Activated CD4-positive, alpha-beta memory T cell treated with anti-CD3 and anti-CD28 coated beads, Interleukin-2, amount 10 ng/mL, durations not matched to agents 7 days and 5 days (primary cell): ENCODE data around the gene DNASE1. TPM values are rescaled to one million over a fixed set of nuclear protein-coding genes. Genes with fewer than 3 reads are reported as not detected.
"Not testable (repeated sequence)": the region's sequence is repeated elsewhere in the genome, so short reads cannot be mapped to it uniquely, and the experiment has no call there.

Source experiments
- CTCF ChIA-PET: fragments of 350-600 bp; sonication (Branson Sonifier 250); formaldehyde crosslinking; loops from one replicate; lab custom pipeline; 2021; ENCODE audit warnings: antibody characterized with exemption, inconsistent platforms; lab: Charles Lee
- POLR2A ChIA-PET: fragments of 350-600 bp; sonication (Branson Sonifier 250); formaldehyde crosslinking; loops from one replicate; lab custom pipeline; 2021; ENCODE audit warnings: antibody characterized with exemption; lab: Charles Lee
- DNase-seq: peaks from one replicate; pipeline ENCODE4 v3.0.0-alpha.2; 2020
- H3K27ac Mint-ChIP-seq: one replicate; pipeline ENCODE4 v1.8.0; 2021; ENCODE audit warnings: mild to moderate bottlenecking, mixed read lengths
- H3K27me3 Mint-ChIP-seq: one replicate; pipeline ENCODE4 v1.8.0; 2021; ENCODE audit warnings: mixed read lengths
- H3K36me3 Mint-ChIP-seq: one replicate; pipeline ENCODE4 v1.8.0; 2021; ENCODE audit warnings: low read depth, mixed read lengths
- H3K4me1 Mint-ChIP-seq: one replicate; pipeline ENCODE4 v1.8.0; 2021; ENCODE audit warnings: mixed read lengths
- H3K4me3 Mint-ChIP-seq: one replicate; pipeline ENCODE4 v1.8.0; 2021; ENCODE audit warnings: mild to moderate bottlenecking, mixed read lengths
- H3K9me3 Mint-ChIP-seq: one replicate; pipeline ENCODE4 v1.8.0; 2021; ENCODE audit warnings: mixed read lengths
- total RNA-seq, 2 experiments: library from RNA; stranded (reverse); gene quantifications; one replicate each; pipeline ENCODE4 v1.2.3, GENCODE V29; 2021

DNASE1 gene, protein sequence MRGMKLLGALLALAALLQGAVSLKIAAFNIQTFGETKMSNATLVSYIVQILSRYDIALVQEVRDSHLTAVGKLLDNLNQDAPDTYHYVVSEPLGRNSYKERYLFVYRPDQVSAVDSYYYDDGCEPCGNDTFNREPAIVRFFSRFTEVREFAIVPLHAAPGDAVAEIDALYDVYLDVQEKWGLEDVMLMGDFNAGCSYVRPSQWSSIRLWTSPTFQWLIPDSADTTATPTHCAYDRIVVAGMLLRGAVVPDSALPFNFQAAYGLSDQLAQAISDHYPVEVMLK
- total RNA-seq = 10 to 100 TPM; 32.8 to 35.8 TPM

DNA sequence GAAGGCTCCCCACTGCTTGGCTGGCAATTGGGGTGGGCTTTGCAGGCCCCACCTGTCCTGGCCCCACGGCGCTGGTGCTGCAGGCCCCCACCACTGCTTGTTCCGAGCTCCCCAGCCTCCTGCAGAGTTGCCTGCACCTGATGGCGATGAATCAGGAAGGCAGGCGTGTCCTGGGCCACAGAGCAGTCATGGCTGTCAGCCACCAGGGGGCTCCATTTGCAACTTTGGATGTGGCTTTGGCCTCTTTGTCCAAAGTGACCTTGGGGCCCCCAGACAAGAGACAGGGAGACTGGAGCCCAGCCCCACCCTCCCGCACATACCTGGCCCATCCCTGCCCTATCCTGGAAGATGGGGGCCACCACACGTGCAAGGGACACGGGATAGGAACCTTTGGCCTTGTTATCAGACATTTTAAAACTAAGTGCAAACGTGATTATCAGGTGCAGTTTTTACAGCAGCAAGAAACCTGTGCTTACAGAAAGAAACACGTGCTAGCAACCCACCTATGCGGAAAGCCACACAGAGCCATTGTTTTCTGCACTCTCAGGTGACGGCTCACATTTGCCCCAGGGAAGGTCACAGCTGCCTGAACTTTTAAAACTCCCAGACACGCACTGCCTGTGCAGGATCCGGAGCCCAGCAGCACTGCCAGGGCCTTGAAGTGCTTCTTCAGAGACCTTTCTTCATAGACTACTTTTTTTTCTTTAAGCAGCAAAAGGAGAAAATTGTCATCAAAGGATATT lies at the start of gene DNASE1:
TSS of gene DNASE1 (plus strand) at position 443 of the 743 bp plus-strand sequence. CDS start 683 bp downstream, outside the sequence.
- peaks cover 31% of the 10 kb centered on the region for H3K36me3 Mint-ChIP-seq
- H3K27ac Mint-ChIP-seq = no peak within 1 kb of the TSS
- CTCF ChIA-PET = interaction anchor here (0.7 to 1.3 kb wide), 7 partner anchors 10 to 598 kb away, joined by 3 to 5 read pairs (median 3); no protein-coding TSS in a partner anchor
- no peaks in the 10 kb centered on the region for H3K9me3 Mint-ChIP-seq
- POLR2A ChIA-PET = interaction anchor here (0.9 to 1.0 kb wide), 2 partner anchors 14 to 42 kb away, joined by 3 read pairs; no protein-coding TSS in a partner anchor
- no peak within 1 kb of the TSS for H3K4me3 Mint-ChIP-seq
- H3K27me3 Mint-ChIP-seq = no peaks in the 10 kb centered on the region
- H3K4me1 Mint-ChIP-seq = peaks cover 12% of the 10 kb centered on the region
- peak; percentile 67 for DNase-seq

DNA sequence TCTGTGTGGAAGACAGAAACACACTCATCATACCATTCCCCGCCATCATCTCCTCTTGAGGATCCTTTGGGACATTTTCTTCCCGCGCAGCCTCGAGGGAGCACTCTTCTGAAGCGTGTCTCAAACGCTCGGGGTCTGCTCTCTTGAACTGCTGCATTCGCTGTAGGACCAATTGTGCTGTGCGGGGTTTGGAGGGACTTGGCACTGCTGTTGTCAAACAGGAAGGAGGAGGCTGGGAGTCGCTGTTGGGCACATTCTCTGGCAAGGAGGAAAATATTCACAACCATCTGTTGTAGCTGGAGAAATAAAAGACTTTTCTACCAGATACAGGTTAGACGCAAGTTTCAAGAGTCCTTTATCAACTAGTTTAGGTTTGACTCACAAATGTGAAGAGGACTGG lies 48.0 kb upstream of the DNASE1 start:
- peaks cover 41% of the 10 kb centered on the region for H3K36me3 Mint-ChIP-seq
- CTCF ChIA-PET = no interaction called here
- peaks cover 23% of the 10 kb centered on the region for H3K4me1 Mint-ChIP-seq
- no peak for DNase-seq
- POLR2A ChIA-PET = no interaction called here
- H3K4me3 Mint-ChIP-seq = no peak overlapping the region
- no peak overlapping the region for H3K27ac Mint-ChIP-seq
- no peaks in the 10 kb centered on the region for H3K9me3 Mint-ChIP-seq
- no peaks in the 10 kb centered on the region for H3K27me3 Mint-ChIP-seq

DNA sequence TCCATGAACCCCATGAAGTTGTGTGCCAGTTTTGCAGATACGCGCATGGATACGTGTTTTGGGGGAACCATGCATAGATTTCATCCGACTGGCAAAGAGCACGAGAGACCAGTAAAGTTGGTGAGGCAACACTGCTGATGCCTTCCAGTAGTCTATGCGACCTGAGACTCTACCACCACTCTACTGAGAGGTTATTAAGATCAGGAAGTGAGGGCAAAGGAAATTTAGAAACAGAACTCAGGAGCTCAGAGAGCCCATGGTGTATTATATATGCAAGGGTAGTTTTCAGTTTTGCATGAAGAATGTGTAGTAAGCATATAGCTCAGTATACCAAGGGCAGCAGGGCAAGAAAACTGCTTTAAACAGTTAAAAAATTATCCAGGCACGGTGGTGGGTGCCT lies 47.3 kb upstream of the DNASE1 start:
- H3K27me3 Mint-ChIP-seq = no peaks in the 10 kb centered on the region
- H3K4me3 Mint-ChIP-seq = no peak overlapping the region
- ChIA-PET POLR2A (no interaction called here), CTCF (interaction anchor here (1.2 kb wide), 1 partner anchor 48 kb away, joined by 3 read pairs; no protein-coding TSS in a partner anchor)
- no peak overlapping the region for H3K27ac Mint-ChIP-seq
- peaks cover 40% of the 10 kb centered on the region for H3K36me3 Mint-ChIP-seq
- H3K9me3 Mint-ChIP-seq = no peaks in the 10 kb centered on the region
- peaks cover 28% of the 10 kb centered on the region for H3K4me1 Mint-ChIP-seq
- DNase-seq = no peak

DNA sequence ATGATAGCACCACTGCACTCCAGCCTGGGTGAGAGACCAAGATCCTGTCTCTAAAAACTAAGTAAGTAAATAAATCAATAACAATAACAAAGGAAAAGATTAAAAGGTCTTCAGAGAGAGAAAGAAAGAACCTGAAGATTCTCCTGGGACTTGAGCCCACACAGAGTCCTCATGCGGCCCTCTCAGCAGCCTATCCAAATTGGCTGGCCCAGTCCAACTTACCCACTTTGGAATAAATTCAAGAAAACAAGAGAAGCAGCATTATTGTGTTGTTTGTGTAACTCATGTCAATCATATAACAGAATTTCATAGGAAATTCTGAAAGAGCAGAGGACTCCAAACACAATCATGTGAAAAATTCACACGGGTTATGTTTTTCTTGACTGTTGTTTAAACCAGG lies 46.9 kb upstream of the DNASE1 start:
- CTCF ChIA-PET = interaction anchor here (1.2 kb wide), 1 partner anchor 47 kb away, joined by 3 read pairs; no protein-coding TSS in a partner anchor
- Mint-ChIP-seq H3K36me3 (peaks cover 38% of the 10 kb centered on the region), H3K27ac (no peak overlapping the region), H3K9me3 (no peaks in the 10 kb centered on the region), H3K4me3 (no peak overlapping the region), H3K4me1 (peaks cover 30% of the 10 kb centered on the region), H3K27me3 (no peaks in the 10 kb centered on the region)
- POLR2A ChIA-PET = no interaction called here
- no peak for DNase-seq

DNA sequence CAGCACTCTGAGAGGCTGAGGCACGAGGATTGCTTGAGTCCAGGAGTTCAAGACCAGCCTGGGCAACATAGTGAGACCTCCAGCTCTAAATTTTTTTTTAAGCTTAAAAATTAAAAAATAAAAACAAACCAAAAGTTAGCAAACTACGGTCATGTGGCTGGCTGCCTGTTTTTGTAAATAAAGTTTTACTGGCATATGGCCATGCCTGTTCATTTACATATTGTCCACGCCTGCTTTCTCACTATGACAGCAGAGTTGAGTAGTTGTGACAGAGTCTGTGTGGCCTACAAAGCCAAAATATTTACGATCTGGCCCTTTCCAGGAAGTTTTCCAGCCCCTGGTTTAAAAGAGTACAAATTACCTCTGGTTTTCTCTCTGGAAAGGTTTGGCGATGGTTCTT lies 46.4 kb upstream of the DNASE1 start:
- H3K27ac Mint-ChIP-seq = no peak overlapping the region
- H3K4me3 Mint-ChIP-seq = no peak overlapping the region
- POLR2A ChIA-PET = no interaction called here
- CTCF ChIA-PET = interaction anchor here (1.2 kb wide), 1 partner anchor 47 kb away, joined by 3 read pairs; no protein-coding TSS in a partner anchor
- peaks cover 39% of the 10 kb centered on the region for H3K36me3 Mint-ChIP-seq
- no peak for DNase-seq
- no peaks in the 10 kb centered on the region for H3K9me3 Mint-ChIP-seq
- H3K27me3 Mint-ChIP-seq = no peaks in the 10 kb centered on the region
- peaks cover 34% of the 10 kb centered on the region for H3K4me1 Mint-ChIP-seq

DNA sequence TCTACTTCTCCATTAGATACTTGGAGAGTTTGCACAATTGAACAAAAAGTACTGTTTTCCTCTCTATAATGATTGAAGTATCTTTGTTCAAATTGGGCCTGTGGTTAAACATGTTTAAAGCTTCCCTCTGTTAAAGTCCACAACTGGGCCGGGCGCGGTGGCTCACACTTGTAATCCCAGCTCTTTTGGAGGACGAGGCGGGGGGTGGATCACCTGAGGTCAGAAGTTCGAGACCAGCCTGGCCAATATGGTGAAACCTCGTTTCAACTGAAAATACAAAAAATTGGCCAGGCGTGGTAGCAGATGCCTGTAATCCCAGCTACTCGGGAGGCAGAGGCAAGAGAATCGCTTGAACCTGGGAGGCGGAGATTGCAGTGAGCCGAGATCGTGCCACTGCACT lies 45.5 kb upstream of the DNASE1 start:
- Mint-ChIP-seq H3K36me3 (peaks cover 38% of the 10 kb centered on the region), H3K4me1 (peaks cover 40% of the 10 kb centered on the region)
- H3K4me3 Mint-ChIP-seq, DNase-seq, H3K9me3 Mint-ChIP-seq, H3K27me3 Mint-ChIP-seq, H3K27ac Mint-ChIP-seq, CTCF ChIA-PET: not testable (repeated sequence)
- POLR2A ChIA-PET = interaction anchor here (0.6 kb wide), 1 partner anchor 326 kb away, joined by 3 read pairs; the partner anchor contains the start of gene ZNF263

DNA sequence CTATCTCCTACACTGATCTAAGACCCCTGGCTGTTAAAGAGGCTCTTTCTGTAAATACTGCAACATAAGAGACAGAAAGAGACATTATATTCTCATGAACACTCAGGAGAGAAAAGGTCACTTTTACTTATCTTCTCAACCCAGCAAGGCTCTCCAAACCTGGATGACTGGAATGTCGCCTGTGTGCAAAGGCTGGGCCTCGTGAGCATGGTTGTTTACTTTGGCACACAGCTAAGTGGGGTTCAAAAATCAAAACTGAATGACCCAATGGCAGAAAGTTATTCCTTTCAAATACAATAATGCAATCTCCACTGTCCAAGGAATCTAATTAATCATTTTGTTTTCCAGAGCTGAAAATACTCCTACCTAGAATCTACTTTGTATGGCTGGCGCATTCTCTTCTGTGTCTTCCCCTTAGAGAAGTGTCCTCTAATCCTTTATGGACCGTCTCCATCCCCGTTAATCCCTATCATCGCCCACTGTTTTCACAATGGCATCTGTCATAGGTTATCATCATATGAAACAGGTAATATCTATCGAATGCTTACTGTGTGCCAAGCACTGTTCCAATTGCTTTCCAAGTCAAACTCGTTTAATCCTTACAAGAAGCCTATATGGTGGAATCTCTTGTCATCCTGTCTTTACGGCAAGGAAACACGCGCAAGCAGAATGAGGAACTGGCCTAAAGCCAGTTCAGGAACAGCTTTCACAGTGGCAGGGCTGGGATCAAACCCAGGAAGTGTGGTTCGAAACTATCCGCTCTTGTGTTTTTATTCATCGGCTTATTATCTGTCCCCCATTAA lies 44.4 kb upstream of the DNASE1 start:
- CTCF ChIA-PET = interaction anchor here (0.5 kb wide), 1 partner anchor 12 kb away, joined by 3 read pairs; no protein-coding TSS in a partner anchor
- H3K4me3 Mint-ChIP-seq = peak overlapping the region; percentile 100
- peaks cover 49% of the 10 kb centered on the region for H3K4me1 Mint-ChIP-seq
- POLR2A ChIA-PET = interaction anchor here (1.0 to 1.5 kb wide), 2 partner anchors 12 to 32 kb away, joined by 3 read pairs; no protein-coding TSS in a partner anchor
- H3K27ac Mint-ChIP-seq = peak overlapping the region; percentile 74
- H3K9me3 Mint-ChIP-seq = no peaks in the 10 kb centered on the region
- DNase-seq = no peak
- peaks cover 43% of the 10 kb centered on the region for H3K36me3 Mint-ChIP-seq
- H3K27me3 Mint-ChIP-seq = no peaks in the 10 kb centered on the region

DNA sequence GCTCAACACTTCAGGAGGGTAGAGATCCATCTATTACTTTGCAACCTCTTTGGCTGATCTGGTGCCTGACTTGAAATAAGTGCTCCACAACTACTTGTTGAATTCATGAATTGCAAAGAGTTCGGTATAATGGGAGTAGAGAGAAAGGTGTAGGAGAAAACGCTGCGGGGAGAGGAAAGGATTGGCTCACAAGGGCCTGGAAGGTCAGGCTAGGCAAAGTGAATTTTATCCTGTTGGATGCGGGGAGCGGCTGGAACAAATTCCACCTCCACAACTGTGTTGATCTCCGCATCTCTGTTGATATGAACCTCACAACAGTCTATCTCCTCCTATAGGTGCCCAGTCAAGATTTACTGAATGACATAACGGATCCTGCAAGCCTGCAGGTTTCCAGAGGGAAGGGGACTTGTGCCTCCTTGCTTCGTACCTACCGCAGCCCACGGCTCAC lies 43.8 kb upstream of the DNASE1 start:
- peaks cover 55% of the 10 kb centered on the region for H3K4me1 Mint-ChIP-seq
- peak overlapping the region; percentile 74 for H3K27ac Mint-ChIP-seq

DNA sequence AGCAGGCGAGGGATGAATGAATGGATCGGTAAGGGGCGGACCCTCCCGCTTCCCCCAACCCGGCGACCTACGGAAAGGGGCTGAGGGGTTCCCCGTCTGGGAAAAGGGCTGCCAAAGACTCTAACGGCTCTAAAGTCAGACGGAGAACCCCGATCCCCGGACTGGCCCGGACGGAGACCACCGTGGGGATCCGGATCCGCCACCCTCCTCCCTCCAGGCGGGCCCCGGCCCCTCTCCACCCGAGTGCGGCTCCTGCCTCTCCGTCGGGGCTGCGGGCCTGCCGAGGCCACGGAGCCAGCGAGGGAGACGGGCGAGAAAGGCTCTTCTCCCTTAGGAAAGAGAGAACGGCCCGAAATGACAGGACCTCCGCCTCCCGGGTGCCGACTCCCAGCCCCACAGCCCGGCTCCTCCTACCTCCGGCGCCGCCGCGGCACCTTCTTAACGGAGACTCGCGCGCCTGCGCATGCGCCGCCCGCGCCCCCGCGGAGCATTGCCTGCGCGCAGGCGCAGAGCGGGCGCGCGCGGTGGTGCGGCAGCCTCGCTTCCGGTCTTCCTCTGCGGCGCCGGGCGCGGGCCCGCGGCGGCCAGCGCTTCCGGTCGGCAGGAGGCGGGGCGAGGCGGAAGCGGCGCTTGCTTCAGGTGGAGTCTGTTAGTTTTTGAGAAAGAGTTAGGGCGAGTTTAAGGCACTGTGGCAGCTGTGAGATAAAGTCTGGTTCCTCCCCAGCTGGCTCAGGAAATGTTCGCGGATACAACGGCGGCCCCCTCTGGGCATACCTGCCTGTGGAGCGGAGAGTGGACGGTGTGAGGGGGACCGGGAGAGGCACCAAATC lies 43.1 kb upstream of the DNASE1 start, which contains the start of gene SLX4:
TSS of gene SLX4 (minus strand) at position 461 of the 830 bp plus-strand sequence. CDS start 2,642 bp downstream, outside the sequence.
- Mint-ChIP-seq H3K27ac (peak within 1 kb of the TSS; percentile 99), H3K4me1 (peaks cover 57% of the 10 kb centered on the region), H3K36me3 (peaks cover 50% of the 10 kb centered on the region), H3K4me3 (peak within 1 kb of the TSS; percentile 100), H3K9me3 (no peaks in the 10 kb centered on the region), H3K27me3 (no peaks in the 10 kb centered on the region)
- DNase-seq = peak; percentile 94
- POLR2A ChIA-PET = interaction anchor here (0.8 to 1.5 kb wide), 14 partner anchors 11 to 929 kb away, joined by 3 to 33 read pairs (median 4); partner anchors contain the start of genes CREBBP, KCTD5 and NLRC3
- CTCF ChIA-PET = interaction anchor here (0.9 to 1.3 kb wide), 4 partner anchors 15 to 643 kb away, joined by 3 to 6 read pairs (median 4); no protein-coding TSS in a partner anchor

More for the DNA sequence above, 43.8 kb upstream of the DNASE1 start:
- no peaks in the 10 kb centered on the region for H3K9me3 Mint-ChIP-seq
- peaks cover 48% of the 10 kb centered on the region for H3K36me3 Mint-ChIP-seq
- ChIA-PET POLR2A (interaction anchor here (1.0 to 1.5 kb wide), 2 partner anchors 11 to 33 kb away, joined by 3 read pairs; no protein-coding TSS in a partner anchor), CTCF (interaction anchor here (0.5 kb wide), 1 partner anchor 12 kb away, joined by 3 read pairs; no protein-coding TSS in a partner anchor)
- DNase-seq = peak; percentile 19
- H3K27me3 Mint-ChIP-seq = no peaks in the 10 kb centered on the region
- H3K4me3 Mint-ChIP-seq = peak overlapping the region; percentile 100

DNA sequence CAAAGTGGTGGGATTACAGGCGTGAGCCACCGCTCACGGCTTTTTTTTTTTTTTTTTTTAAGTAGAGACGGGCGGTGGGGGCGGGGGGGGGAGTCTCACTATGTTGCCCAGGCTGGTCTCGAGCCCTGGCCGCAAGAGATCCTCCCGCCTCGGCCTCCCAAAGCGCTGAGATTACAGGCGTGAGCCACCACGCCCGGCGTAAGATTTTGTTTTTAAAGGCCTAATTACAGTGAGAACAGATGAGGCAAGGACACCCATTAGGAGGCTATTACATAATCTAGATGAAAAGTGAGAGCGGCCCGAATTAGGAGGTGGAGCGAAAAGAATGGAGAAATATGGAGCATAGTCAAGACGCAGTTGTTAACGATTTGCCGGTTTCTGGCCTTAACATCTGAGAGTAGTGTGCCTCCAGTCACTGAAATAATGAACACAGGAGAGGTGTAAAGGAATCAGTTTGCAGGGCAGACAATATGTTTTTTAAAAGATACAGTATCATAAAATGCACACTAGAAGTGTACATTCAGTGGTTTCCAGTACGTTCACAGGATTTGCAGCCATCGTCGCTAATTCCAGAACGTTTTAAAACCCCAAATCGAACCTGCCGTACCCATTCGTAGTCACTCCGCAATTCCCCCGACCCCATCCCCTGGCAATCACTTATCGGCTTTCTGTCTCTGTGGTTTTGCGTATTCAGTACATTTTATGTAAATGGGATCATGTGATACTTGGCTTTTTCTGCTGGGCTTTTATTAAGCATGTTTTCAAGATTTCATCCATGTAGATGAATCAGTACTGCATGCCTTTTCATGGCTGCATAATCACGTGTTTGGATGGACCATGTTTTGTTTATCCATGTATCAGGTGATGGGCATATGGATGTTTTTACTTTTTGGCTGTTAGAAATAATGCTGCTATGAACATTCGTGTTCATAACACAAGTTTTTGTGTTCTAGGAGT lies 41.7 kb upstream of the DNASE1 start:
- DNase-seq = no peak
- Mint-ChIP-seq H3K27me3 (no peaks in the 10 kb centered on the region), H3K9me3 (no peaks in the 10 kb centered on the region), H3K36me3 (peaks cover 56% of the 10 kb centered on the region), H3K27ac (peak overlapping the region; percentile 99), H3K4me3 (peak overlapping the region; percentile 100), H3K4me1 (peaks cover 59% of the 10 kb centered on the region)
- CTCF ChIA-PET = interaction anchor here (0.8 to 1.3 kb wide), 4 partner anchors 25 to 641 kb away, joined by 3 to 6 read pairs (median 3); no protein-coding TSS in a partner anchor
- POLR2A ChIA-PET = interaction anchor here (0.8 to 1.5 kb wide), 14 partner anchors 10 to 330 kb away, joined by 3 to 33 read pairs (median 3); partner anchors contain the start of gene NLRC3
